DND-41 (cell line): ENCODE data around the gene VIPAS39.
A peak's percentile ranks its signal among the peaks of the same experiment; 100 is the strongest.
"Not testable (repeated sequence)": the region's sequence is repeated elsewhere in the genome, so short reads cannot be mapped to it uniquely, and the experiment has no call there.

Experiments
- ATAC-seq: fragments of 200-7000 bp; cut with Tn5 transposase; 3 replicates; pipeline ENCODE4 v1.9.1; 2021; ENCODE audit warnings: low read depth; ENCODE audit not compliant: insufficient read depth
- DNase-seq: peaks from one replicate; pipeline ENCODE4 v3.0.0-alpha.2; 2020
- H2AFZ ChIP-seq: 2 replicates; pipeline ENCODE4 v1.6.0; 2012; ENCODE audit warnings: low read depth, low read length
- H3K27ac ChIP-seq: 2 replicates; pipeline ENCODE4 v1.5.1; 2012; ENCODE audit warnings: low read length, inconsistent platforms
- H3K27me3 ChIP-seq: fragments of 200-600 bp; sonication (generic); 2 replicates; pipeline ENCODE4 v1.6.0; 2012; ENCODE audit warnings: low read length, mild to moderate bottlenecking, inconsistent platforms; ENCODE audit not compliant: insufficient read depth, poor library complexity
- H3K36me3 ChIP-seq: 2 replicates; pipeline ENCODE4 v1.5.1; 2012; ENCODE audit warnings: low read length, inconsistent platforms; ENCODE audit not compliant: insufficient read depth
- H3K4me1 ChIP-seq: 2 replicates; pipeline ENCODE4 v1.5.1; 2012; ENCODE audit warnings: mild to moderate bottlenecking, low read length; ENCODE audit not compliant: insufficient read depth
- H3K4me2 ChIP-seq: 2 replicates; pipeline ENCODE4 v1.6.0; 2012; ENCODE audit warnings: mild to moderate bottlenecking, moderate library complexity, low read length, inconsistent platforms; ENCODE audit not compliant: insufficient read depth
- H3K4me3 ChIP-seq, 2 experiments: fragments of 200-600 bp in 1 of 2; shearing (Covaris generic) in 1 of 2; 2 replicates each; pipeline ENCODE4 v1.5.1; 2012 to 2016; ENCODE audit warnings: inconsistent platforms in 2 of 2, low read length in 2 of 2, mild to moderate bottlenecking in 2 of 2, low read depth in 1 of 2, moderate library complexity in 1 of 2
- H3K79me2 ChIP-seq: 2 replicates; pipeline ENCODE4 v1.6.0; 2012; ENCODE audit warnings: low read length, inconsistent platforms; ENCODE audit not compliant: insufficient read depth
- H3K9ac ChIP-seq: 2 replicates; pipeline ENCODE4 v1.6.0; 2012; ENCODE audit warnings: low read depth, mild to moderate bottlenecking, inconsistent platforms, low read length, moderate library complexity
- H3K9me3 ChIP-seq: 2 replicates; pipeline ENCODE4 v1.5.1; 2012; ENCODE audit warnings: low read length, moderate library complexity, mild to moderate bottlenecking, inconsistent platforms; ENCODE audit not compliant: insufficient read depth, severe bottlenecking
- H4K20me1 ChIP-seq: 2 replicates; pipeline ENCODE4 v1.6.0; 2012; ENCODE audit warnings: low read length; ENCODE audit not compliant: insufficient read depth
- EZH2 ChIP-seq: IDR thresholded peaks from 3 replicates; pipeline ENCODE4 v1.6.1; 2012; ENCODE audit warnings: borderline replicate concordance, low read depth, mild to moderate bottlenecking, moderate library complexity, low read length, inconsistent platforms; ENCODE audit not compliant: severe bottlenecking
- TF ChIP-seq, protein P1 (sequence below): IDR thresholded peaks from 2 replicates; pipeline ENCODE4 v1.5.1; 2012; ENCODE audit warnings: borderline replicate concordance, low read length, moderate library complexity, mild to moderate bottlenecking; ENCODE audit not compliant: poor library complexity, severe bottlenecking; ENCODE audit errors: extremely low read depth

The VIPAS39 gene

DNA sequence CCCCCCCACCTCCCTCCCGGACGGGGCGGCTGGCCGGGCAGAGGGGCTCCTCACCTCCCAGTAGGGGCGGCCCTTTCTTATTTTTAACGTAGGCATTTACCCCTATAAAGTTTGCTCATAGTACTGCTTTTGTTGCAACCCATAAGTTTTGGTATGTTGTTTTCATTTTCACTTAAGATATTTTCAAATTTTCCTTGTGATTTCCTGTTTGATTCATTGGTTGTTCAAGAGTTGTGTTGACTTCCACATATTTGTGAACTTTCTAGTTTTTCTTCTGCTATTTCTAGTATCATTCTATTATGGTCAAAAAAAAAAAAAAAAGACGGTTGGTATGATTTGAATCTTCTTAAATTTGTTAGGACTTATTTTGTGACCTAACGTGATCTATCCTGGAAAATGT lies 40.6 kb downstream of the VIPAS39 start:
- TF ChIP-seq, protein P1, sequence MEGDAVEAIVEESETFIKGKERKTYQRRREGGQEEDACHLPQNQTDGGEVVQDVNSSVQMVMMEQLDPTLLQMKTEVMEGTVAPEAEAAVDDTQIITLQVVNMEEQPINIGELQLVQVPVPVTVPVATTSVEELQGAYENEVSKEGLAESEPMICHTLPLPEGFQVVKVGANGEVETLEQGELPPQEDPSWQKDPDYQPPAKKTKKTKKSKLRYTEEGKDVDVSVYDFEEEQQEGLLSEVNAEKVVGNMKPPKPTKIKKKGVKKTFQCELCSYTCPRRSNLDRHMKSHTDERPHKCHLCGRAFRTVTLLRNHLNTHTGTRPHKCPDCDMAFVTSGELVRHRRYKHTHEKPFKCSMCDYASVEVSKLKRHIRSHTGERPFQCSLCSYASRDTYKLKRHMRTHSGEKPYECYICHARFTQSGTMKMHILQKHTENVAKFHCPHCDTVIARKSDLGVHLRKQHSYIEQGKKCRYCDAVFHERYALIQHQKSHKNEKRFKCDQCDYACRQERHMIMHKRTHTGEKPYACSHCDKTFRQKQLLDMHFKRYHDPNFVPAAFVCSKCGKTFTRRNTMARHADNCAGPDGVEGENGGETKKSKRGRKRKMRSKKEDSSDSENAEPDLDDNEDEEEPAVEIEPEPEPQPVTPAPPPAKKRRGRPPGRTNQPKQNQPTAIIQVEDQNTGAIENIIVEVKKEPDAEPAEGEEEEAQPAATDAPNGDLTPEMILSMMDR, result no peak
- TF ChIP-seq EZH2, result no peak
- Histone ChIP-seq H3K4me2 (no peak overlapping the region), H3K9me3 (peaks cover 6% of the 10 kb centered on the region), H3K4me1 (no peaks in the 10 kb centered on the region), H4K20me1 (no peaks in the 10 kb centered on the region), H3K79me2 (no peaks in the 10 kb centered on the region), H2AFZ (no peak overlapping the region), H3K36me3 (no peaks in the 10 kb centered on the region), H3K27ac (no peak overlapping the region), H3K4me3 (no peak overlapping the region), H3K27me3 (no peaks in the 10 kb centered on the region), H3K9ac (no peak overlapping the region)
- DNase-seq (no peak), ATAC-seq (no peak)

GRCh38 chr14:77416098-77416497 lies 41.3 kb downstream of the VIPAS39 start:
- not testable (repeated sequence) for DNase-seq, H3K4me1 ChIP-seq, H3K27me3 ChIP-seq, H3K4me2 ChIP-seq, H3K27ac ChIP-seq, ATAC-seq, H4K20me1 ChIP-seq, H3K9ac ChIP-seq, H3K36me3 ChIP-seq, H3K4me3 ChIP-seq, H3K79me2 ChIP-seq, H3K9me3 ChIP-seq, H2AFZ ChIP-seq

- H3K4me3 ChIP-seq, H3K27ac ChIP-seq, H3K4me1 ChIP-seq, DNase-seq, H3K79me2 ChIP-seq, ATAC-seq, H3K27me3 ChIP-seq, H3K9ac ChIP-seq, H4K20me1 ChIP-seq, H3K9me3 ChIP-seq, H2AFZ ChIP-seq, H3K4me2 ChIP-seq, H3K36me3 ChIP-seq: not testable (repeated sequence)
Measured at GRCh38 chr14:77415403-77416030, 41.9 kb downstream of the VIPAS39 start.

DNA sequence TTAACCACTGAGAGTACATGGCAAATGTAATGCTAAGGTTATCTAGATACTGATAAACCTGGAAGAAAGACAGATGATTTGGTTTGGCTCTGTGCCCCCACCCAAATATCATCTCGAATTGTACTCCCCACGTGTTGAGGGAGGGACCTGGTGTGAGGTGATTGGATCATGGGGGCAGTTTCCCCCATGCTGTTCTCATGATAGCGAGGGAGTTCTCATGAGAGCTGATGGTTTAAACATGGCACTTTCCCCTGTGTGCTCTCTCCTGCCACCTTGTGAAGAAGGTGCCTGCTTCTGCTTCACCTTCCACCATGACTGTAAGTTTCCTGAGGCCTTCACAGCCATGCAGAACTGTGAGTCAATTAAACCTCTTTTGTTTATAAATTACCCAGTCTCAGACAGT lies 48.3 kb downstream of the VIPAS39 start:
- Histone ChIP-seq H2AFZ (0 out of 2 replicates have a peak overlapping the region, but pooled peaks have one; percentile 17), H3K4me2 (no peak overlapping the region)
- no peak for DNase-seq

More for the DNA sequence above, 48.3 kb downstream of the VIPAS39 start:
- H3K27ac ChIP-seq, result no peak overlapping the region
- no peaks in the 10 kb centered on the region for H4K20me1 ChIP-seq
- H3K4me1 ChIP-seq, result no peaks in the 10 kb centered on the region
- no peak overlapping the region for H3K4me3 ChIP-seq
- ATAC-seq, result no peak
- H3K9ac ChIP-seq, result no peak overlapping the region
- H3K27me3 ChIP-seq, result no peaks in the 10 kb centered on the region
- no peaks in the 10 kb centered on the region for H3K9me3 ChIP-seq
- TF ChIP-seq, protein P1, result peak; percentile 36
- no peak for TF ChIP-seq EZH2
- H3K79me2 ChIP-seq, result no peaks in the 10 kb centered on the region
- no peaks in the 10 kb centered on the region for H3K36me3 ChIP-seq
